Prostate gland (tissue), 2 donors: ENCODE results near the gene PRSS33. TPM values are rescaled to one million over a fixed set of nuclear protein-coding genes. Genes with fewer than 3 reads are reported as not detected.

Experiments
- DNase-seq: peaks from one replicate; pipeline ENCODE4 v3.0.0-alpha.2; 2019; ENCODE audit warnings: low spot score
- H3K27ac ChIP-seq, 2 donors: fragments of 200-600 bp; sonication (generic); 2 replicates each; pipeline ENCODE4 v1.5.1; 2017 to 2019
- H3K27me3 ChIP-seq: fragments of 200-600 bp; sonication (generic); replicated peaks from 2 replicates; pipeline ENCODE4 v1.5.1; 2019; ENCODE audit not compliant: insufficient read depth
- H3K36me3 ChIP-seq, 2 donors: fragments of 200-600 bp; sonication (generic); 1 replicate in 1 of 2; 2 replicates in 1 of 2; pipeline versions ENCODE4 v1.5.1 to v1.8.1; 2017 to 2019
- H3K4me1 ChIP-seq: fragments of 200-600 bp; sonication (generic); replicated peaks from 2 replicates; pipeline ENCODE4 v1.5.1; 2019
- H3K4me3 ChIP-seq, 2 donors: fragments of 200-600 bp; sonication (generic); 2 replicates each; pipeline ENCODE4 v1.5.1; 2017 to 2019
- H3K9me3 ChIP-seq: fragments of 200-600 bp; sonication (generic); 2 replicates; pipeline ENCODE4 v1.5.1; 2017
- CTCF ChIP-seq, 4 experiments: fragments of 200-600 bp in 2 of 4; fragments of 450-650 bp in 2 of 4; sonication (generic) in 2 of 4; IDR thresholded peaks; 1 replicate in 3 of 4; 2 replicates in 1 of 4; pipeline ENCODE4 v1.5.1; 2016 to 2019; ENCODE audit warnings: antibody characterized with exemption in 4 of 4, mild to moderate bottlenecking in 2 of 4, moderate library complexity in 2 of 4
- POLR2A ChIP-seq: fragments of 450-650 bp; IDR thresholded peaks from one replicate; pipeline ENCODE4 v1.6.1; 2016; ENCODE audit warnings: antibody characterized with exemption, mild to moderate bottlenecking
- POLR2AphosphoS5 ChIP-seq: sonication (generic); formaldehyde crosslinking; IDR thresholded peaks from one replicate; pipeline ENCODE4 v1.6.1; 2017; ENCODE audit warnings: antibody characterized with exemption
- WGBS: methylation state at CpG from one replicate; pipeline ENCODE4 v1.1.5; 2018; 5-methylcytosine and 5-hydroxymethylcytosine counted together
- intact Hi-C: fragments of 100-400 bp; cut with DNase I; formaldehyde crosslinking; loops from one replicate; pipeline ENCODE4 v1.14.2; 2022
- total RNA-seq, 2 donors: library from RNA; depleted of rRNA; stranded (reverse); fragments of >200 nt; gene quantifications; one replicate each; pipeline ENCODE4 v1.1.0, GENCODE V29; 2016

The PRSS33 gene
- total RNA-seq, 2 donors from 2014 or later: not detected

- WGBS: 80% methylated on average over 14 of the region's 14 CpGs
- intact Hi-C loops: no loop called here
- Histone ChIP-seq H3K4me3 (no peak overlapping the region), H3K27me3 (no peaks in the 10 kb centered on the region), H3K4me1 (no peaks in the 10 kb centered on the region), H3K9me3 (no peaks in the 10 kb centered on the region), H3K36me3 (no peaks in the 10 kb centered on the region), H3K27ac (no peak overlapping the region)
- TF ChIP-seq POLR2A: no peak
- TF ChIP-seq CTCF (IDR thresholded peaks at IDR 0.05): no peak
- no peak for DNase-seq
These were observed 33.6 kb upstream of the PRSS33 start for GRCh38 chr16:2820836-2821486.

- Histone ChIP-seq H3K9me3 (no peaks in the 10 kb centered on the region), H3K27ac (no peak overlapping the region), H3K36me3 (no peaks in the 10 kb centered on the region), H3K27me3 (no peaks in the 10 kb centered on the region), H3K4me3 (no peak overlapping the region), H3K4me1 (no peaks in the 10 kb centered on the region)
- TF ChIP-seq CTCF (IDR thresholded peaks at IDR 0.05) (no peak), POLR2A (no peak), POLR2AphosphoS5 (no peak)
- 72% methylated on average over 15 of the region's 17 CpGs for WGBS
- no peak for DNase-seq
- intact Hi-C loops: no loop called here
These were observed 32.8 kb upstream of the PRSS33 start for GRCh38 chr16:2819939-2820835.

GRCh38 chr16:2819179-2819938 is 32.0 kb upstream of the PRSS33 start:
- intact Hi-C loops: no loop called here

GRCh38 chr16:2818272-2818876 is 31.0 kb upstream of the PRSS33 start:
- 85% methylated on average over 10 of the region's 10 CpGs for WGBS
- Histone ChIP-seq H3K4me3 (no peak overlapping the region), H3K36me3 (no peaks in the 10 kb centered on the region), H3K4me1 (no peaks in the 10 kb centered on the region), H3K27ac (no peak overlapping the region), H3K9me3 (no peaks in the 10 kb centered on the region), H3K27me3 (no peaks in the 10 kb centered on the region)
- TF ChIP-seq CTCF (IDR thresholded peaks at IDR 0.05): no peak
- TF ChIP-seq POLR2AphosphoS5: no peak
- TF ChIP-seq POLR2A: no peak
- DNase-seq: no peak
- intact Hi-C loops: no loop called here

More at GRCh38 chr16:2819179-2819938, 32.0 kb upstream of the PRSS33 start:
- no peak for DNase-seq
- no peak for TF ChIP-seq POLR2A
- no peak for TF ChIP-seq CTCF (IDR thresholded peaks at IDR 0.05)
- TF ChIP-seq POLR2AphosphoS5: no peak
- H3K4me1 ChIP-seq: no peaks in the 10 kb centered on the region
- no peaks in the 10 kb centered on the region for H3K9me3 ChIP-seq
- H3K4me3 ChIP-seq: no peak overlapping the region
- no peak overlapping the region for H3K27ac ChIP-seq
- no peaks in the 10 kb centered on the region for H3K36me3 ChIP-seq
- WGBS: 85% methylated on average over 18 of the region's 18 CpGs
- no peaks in the 10 kb centered on the region for H3K27me3 ChIP-seq
